HG03039 (cell line): Measurements from ENCODE around the gene REN.

ENCODE experiments used
- ATAC-seq: cut with Tn5 transposase; IDR thresholded peaks from one replicate; pipeline ENCODE4 v1.9.1; 2021; ENCODE audit warnings: mild to moderate bottlenecking, moderate library complexity; ENCODE audit not compliant: unreplicated experiment

The REN gene

GRCh38 chr1:204154568-204155255, 11.4 kb downstream of the REN start:
- ATAC-seq, result no peak

DNA sequence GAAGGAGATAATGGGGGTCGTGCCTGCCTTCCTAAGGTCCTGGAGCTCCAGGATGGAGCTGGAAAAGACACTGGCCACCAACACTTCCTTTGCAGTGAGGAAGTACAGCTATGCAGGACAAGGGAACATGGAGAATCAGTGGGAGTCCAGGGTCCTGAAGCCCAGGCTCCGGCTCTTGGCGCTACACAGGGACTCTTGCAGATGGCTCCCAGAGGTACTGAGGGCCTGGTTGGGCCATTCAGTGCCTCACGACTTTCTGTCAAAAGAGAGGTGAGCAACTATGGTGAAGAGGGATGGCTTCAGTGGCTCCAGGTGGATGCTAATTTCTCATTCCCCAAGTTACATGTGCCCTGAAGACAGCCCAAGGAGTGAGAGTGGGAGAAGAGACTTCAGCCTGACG, 12.5 kb downstream of the REN start:
- no peak for ATAC-seq

- ATAC-seq, result no peak
Measured at GRCh38 chr1:204152310-204153044, 13.7 kb downstream of the REN start.

- no peak for ATAC-seq
Measured at GRCh38 chr1:204151552-204152309, 14.4 kb downstream of the REN start, which contains the start of gene ETNK2. Gene ETNK2, minus strand, starts transcription at chr1:204152044. Its CDS starts 192 bp downstream, at chr1:204151852.

GRCh38 chr1:204150702-204151551, 15.2 kb downstream of the REN start:
- no peak for ATAC-seq

- ATAC-seq, result no peak
Measured at GRCh38 chr1:204149635-204150565, 16.2 kb downstream of the REN start.

DNA sequence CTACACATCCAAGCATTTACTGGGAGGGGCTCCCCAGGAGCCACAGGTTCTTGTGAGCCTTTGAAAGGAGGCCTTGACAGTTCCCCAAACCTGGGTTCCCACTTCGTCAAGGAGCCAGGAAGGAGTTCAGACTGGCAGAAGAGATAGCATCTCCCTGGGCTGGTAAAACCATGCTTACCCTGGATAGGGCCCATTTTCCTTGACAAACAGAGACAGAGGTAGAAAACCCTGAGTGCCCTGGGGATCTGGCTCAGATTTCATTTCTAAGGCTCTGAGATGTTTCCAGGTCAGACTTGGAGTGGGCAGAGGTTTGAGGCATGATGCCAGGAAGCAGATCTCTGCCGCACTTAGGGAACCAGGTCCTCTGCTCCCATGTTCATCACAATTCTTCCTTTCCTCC, 17.0 kb downstream of the REN start:
- ATAC-seq, result no peak

GRCh38 chr1:204147406-204148383, 18.4 kb downstream of the REN start:
- ATAC-seq, result no peak

DNA sequence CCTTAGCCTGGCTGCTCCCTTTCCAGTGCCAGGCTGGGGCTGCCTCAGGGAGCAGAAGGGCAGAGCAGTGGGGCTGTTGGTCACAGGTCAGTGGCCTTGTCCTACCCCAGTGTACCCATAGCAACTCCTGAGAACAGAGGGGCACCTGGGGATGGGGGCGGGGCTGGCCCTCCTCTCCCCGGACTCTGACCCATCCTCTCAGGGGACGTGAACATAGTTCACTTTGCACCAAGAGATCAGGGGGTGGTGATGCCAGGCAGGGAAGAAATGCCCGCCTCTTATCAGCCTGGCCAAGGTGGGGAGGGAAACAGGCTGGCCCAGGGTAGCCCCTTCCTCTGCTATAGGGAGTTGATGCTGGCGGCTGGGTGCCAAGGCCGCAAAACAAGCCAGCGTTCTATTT, 19.2 kb downstream of the REN start:
- no peak for ATAC-seq

DNA sequence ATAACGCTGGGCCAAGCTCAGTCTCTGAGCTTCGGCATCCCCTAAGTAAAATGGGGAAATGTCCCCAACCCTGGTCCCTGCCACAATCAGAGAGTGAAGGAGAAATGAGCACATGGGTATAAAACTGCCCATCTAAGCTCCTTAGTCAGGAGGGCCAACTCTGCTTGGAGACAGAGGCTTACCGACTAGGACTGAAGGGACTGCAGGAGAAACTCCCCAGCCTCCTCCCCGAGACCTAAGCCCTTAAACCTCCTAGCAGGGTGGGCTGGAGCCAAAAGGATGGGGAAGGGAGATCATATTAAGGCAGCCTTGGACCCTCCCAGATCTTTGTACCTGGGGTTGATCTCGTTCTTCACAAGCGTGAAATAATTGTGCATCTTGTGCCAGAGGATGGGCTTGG, 19.8 kb downstream of the REN start:
- no peak for ATAC-seq

- ATAC-seq, result no peak
Measured at GRCh38 chr1:204145033-204145504, 21.1 kb downstream of the REN start.

- no peak for ATAC-seq
Measured at GRCh38 chr1:204143276-204144041, 22.7 kb downstream of the REN start.

GRCh38 chr1:204142032-204142974, 23.8 kb downstream of the REN start:
- ATAC-seq, result no peak

DNA sequence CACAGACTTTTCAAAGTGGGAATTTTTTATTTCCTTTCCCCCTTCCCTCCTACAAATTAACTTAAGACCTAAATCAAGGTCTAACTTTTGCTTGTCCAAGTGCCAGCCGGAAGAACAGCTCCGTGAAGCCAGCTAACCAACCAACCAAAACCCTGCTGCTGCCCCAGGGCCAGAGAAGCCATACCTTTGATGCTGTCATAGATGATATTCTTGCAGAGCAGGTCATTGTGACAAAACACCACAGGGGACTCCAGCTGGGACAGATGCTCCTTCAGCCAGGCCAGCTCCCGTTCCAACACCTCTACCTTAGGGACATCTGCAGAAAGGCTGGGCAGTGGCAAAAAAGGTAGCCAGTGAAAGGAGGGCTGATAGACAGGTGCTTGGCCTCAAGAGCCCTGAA, 25.0 kb downstream of the REN start:
- ATAC-seq, result no peak

GRCh38 chr1:204139952-204140351, 26.2 kb downstream of the REN start:
- ATAC-seq, result no peak

- no peak for ATAC-seq
Measured at GRCh38 chr1:204139088-204139487, 27.0 kb downstream of the REN start.

DNA sequence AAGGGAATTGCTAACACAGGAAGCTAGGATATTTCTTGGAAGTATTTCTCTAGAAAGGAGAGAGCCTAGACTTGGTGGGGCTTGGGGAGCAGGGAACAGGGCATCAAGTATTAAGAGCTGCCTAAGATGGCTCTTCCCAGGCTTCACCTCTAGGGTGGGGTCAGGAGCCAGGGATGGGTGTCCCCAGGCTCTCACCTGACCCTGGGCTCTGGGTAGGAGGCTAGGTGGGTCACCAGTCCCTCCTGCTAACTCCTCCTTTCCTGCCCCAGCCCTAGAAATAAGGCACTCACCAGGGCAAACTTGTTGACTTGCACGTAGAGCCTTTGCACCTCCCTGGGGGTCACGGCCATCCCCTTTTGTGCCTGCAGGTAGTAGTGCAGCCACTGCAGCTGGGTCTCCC, 29.3 kb downstream of the REN start:
- ATAC-seq, result no peak
